Cortex of kidney (tissue), 1 donor: ENCODE results near the gene ACAA2.
"Not testable (repeated sequence)": the region's sequence is repeated elsewhere in the genome, so short reads cannot be mapped to it uniquely, and the experiment has no call there.

Experiments used
- DNase-seq: peaks from one replicate; lab custom pipeline; 2025; lab: John Stamatoyannopoulos, UW

ACAA2 gene

GRCh38 chr18:49812286-49813068 lies 856 bp downstream of the ACAA2 start:
- DNase-seq = no peak

- DNase-seq = no peak
Measured at GRCh38 chr18:49811151-49811938, 2.0 kb downstream of the ACAA2 start.

GRCh38 chr18:49808553-49809191 lies 4.7 kb downstream of the ACAA2 start:
- not testable (repeated sequence) for DNase-seq

GRCh38 chr18:49804096-49804495 lies 9.2 kb downstream of the ACAA2 start:
- DNase-seq = no peak

GRCh38 chr18:49802623-49803022 lies 10.7 kb downstream of the ACAA2 start:
- no peak for DNase-seq

GRCh38 chr18:49800491-49800890 lies 12.8 kb downstream of the ACAA2 start:
- DNase-seq = not testable (repeated sequence)

GRCh38 chr18:49799806-49800205 lies 13.5 kb downstream of the ACAA2 start:
- not testable (repeated sequence) for DNase-seq

- DNase-seq = no peak
Measured at GRCh38 chr18:49798001-49798400, 15.3 kb downstream of the ACAA2 start.

GRCh38 chr18:49795612-49796552 lies 17.5 kb downstream of the ACAA2 start:
- no peak for DNase-seq

- DNase-seq = no peak
Measured at GRCh38 chr18:49794743-49795142, 18.6 kb downstream of the ACAA2 start.

- DNase-seq = not testable (repeated sequence)
Measured at GRCh38 chr18:49789560-49790134, 23.7 kb downstream of the ACAA2 start.

- DNase-seq = no peak
Measured at GRCh38 chr18:49788327-49788898, 24.9 kb downstream of the ACAA2 start.

- no peak for DNase-seq
Measured at GRCh38 chr18:49786019-49786720, 27.2 kb downstream of the ACAA2 start.

- DNase-seq = no peak
Measured at GRCh38 chr18:49784427-49785185, 28.7 kb downstream of the ACAA2 start.

GRCh38 chr18:49783631-49784030 lies 29.7 kb downstream of the ACAA2 start:
- DNase-seq = not testable (repeated sequence)

- DNase-seq = no peak
Measured at GRCh38 chr18:49778826-49779465, 34.4 kb downstream of the ACAA2 start.

- no peak for DNase-seq
Measured at GRCh38 chr18:49769047-49769728, 44.1 kb downstream of the ACAA2 start.

GRCh38 chr18:49768051-49768391 lies 45.3 kb downstream of the ACAA2 start:
- DNase-seq = no peak
